ENCODE measurements around the gene SNORC. TPM values are rescaled to one million over a fixed set of nuclear protein-coding genes. Genes with fewer than 3 reads are reported as not detected.

SNORC gene
- total and polyA plus RNA-seq, 2 of the 4 experiments (the other 2 are of a cell fraction) = under 0.01 to 0.67 TPM

DNA sequence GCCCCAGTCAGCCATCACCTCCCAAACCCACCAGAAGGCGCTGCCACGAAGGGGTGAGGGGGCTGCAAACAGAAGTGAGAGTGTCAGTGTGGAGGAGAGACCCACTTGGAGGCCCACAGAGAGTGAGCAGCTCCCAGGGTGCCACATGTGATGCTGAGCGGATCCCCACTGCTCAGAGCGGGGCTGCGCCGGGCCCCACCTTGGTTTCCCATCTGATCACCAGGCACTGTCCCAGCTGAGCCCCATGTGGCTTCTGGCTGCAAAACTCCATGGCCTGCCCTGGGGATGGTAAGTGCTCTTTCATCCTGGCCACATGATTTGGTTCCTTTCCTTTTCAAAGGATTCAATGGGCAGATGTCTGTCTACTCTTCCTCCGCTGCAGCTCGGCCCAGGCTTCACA lies 23.8 kb downstream of the SNORC start:
- H3K36me3 ChIP-seq (ENCODE audit: control insufficient read depth, insufficient read depth, low read length) = no peaks in the 10 kb centered on the region
- H3K9me3 ChIP-seq (ENCODE audit: control insufficient read depth, insufficient read depth, low read length) = no peaks in the 10 kb centered on the region
- H4K8ac ChIP-seq (ENCODE audit: low read depth in 2 of 2, low read length in 2 of 2) = no peak overlapping the region
- ATAC-seq (ENCODE audit: low read depth) = no peak
- no peak overlapping the region for H3K4ac ChIP-seq (ENCODE audit: low read depth, low read length)
- no TSS peak for BruUV-seq (replicated peaks)
- no peak overlapping the region for H2BK15ac ChIP-seq (ENCODE audit: low read depth, low read length)
- CTCF ChIA-PET = no interaction called here
- in situ Hi-C loops (cut with MboI; ENCODE audit: low sequenced_read_pairs) = no loop called here
- H2BK5ac ChIP-seq (ENCODE audit: low read depth, low read length, poor library complexity, severe bottlenecking) = no peak overlapping the region
- no peaks in the 10 kb centered on the region for H3K79me1 ChIP-seq (ENCODE audit: low read depth in 1 of 2, low read length in 2 of 2)
- H2AFZ ChIP-seq (replicated peaks; ENCODE audit: low read length, poor library complexity) = no peak overlapping the region
- intact Hi-C loops (cut with micrococcal nuclease) = no loop called here
- no peak overlapping the region for H2BK120ac ChIP-seq (ENCODE audit: low read depth, low read length)
- TF ChIP-seq MXI1 (IDR thresholded peaks at IDR 0.05; ENCODE audit: borderline replicate concordance, low read depth, low read length) (no peak), CEBPB (IDR thresholded peaks at IDR 0.05; ENCODE audit: low read depth, low read length) (no peak), CHD1 (IDR thresholded peaks at IDR 0.05; ENCODE audit: low read depth, low read length) (no peak), RCOR1 (IDR thresholded peaks at IDR 0.05; ENCODE audit: insufficient replicate concordance, low read length) (no peak), SMC3 (IDR thresholded peaks at IDR 0.05; ENCODE audit: low read depth, low read length) (no peak), NFE2L2 (IDR thresholded peaks at IDR 0.05; ENCODE audit: low read depth, low read length) (no peak), BHLHE40 (IDR thresholded peaks at IDR 0.05; ENCODE audit: low read depth, low read length) (no peak), MAFK (IDR thresholded peaks at IDR 0.05; ENCODE audit: low read depth, low read length) (no peak), RAD21 (IDR thresholded peaks at IDR 0.05; ENCODE audit: low read length) (no peak), POLR2A (IDR thresholded peaks at IDR 0.05; ENCODE audit: low read depth, low read length) (no peak), MAZ (IDR thresholded peaks at IDR 0.05; ENCODE audit: borderline replicate concordance, low read depth, low read length) (no peak), FOS (IDR thresholded peaks at IDR 0.05; ENCODE audit: low read depth, low read length) (no peak), RFX5 (IDR thresholded peaks at IDR 0.05; ENCODE audit: low read depth, low read length) (no peak)
- TF ChIP-seq, protein P1, sequence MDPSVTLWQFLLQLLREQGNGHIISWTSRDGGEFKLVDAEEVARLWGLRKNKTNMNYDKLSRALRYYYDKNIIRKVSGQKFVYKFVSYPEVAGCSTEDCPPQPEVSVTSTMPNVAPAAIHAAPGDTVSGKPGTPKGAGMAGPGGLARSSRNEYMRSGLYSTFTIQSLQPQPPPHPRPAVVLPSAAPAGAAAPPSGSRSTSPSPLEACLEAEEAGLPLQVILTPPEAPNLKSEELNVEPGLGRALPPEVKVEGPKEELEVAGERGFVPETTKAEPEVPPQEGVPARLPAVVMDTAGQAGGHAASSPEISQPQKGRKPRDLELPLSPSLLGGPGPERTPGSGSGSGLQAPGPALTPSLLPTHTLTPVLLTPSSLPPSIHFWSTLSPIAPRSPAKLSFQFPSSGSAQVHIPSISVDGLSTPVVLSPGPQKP (IDR thresholded peaks at IDR 0.05; ENCODE audit: borderline replicate concordance, low read depth, low read length) = no peak
- TF ChIP-seq, protein P2, sequence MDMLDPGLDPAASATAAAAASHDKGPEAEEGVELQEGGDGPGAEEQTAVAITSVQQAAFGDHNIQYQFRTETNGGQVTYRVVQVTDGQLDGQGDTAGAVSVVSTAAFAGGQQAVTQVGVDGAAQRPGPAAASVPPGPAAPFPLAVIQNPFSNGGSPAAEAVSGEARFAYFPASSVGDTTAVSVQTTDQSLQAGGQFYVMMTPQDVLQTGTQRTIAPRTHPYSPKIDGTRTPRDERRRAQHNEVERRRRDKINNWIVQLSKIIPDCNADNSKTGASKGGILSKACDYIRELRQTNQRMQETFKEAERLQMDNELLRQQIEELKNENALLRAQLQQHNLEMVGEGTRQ (IDR thresholded peaks at IDR 0.05; ENCODE audit: low read depth, low read length) = no peak
- TF ChIP-seq, protein P3, sequence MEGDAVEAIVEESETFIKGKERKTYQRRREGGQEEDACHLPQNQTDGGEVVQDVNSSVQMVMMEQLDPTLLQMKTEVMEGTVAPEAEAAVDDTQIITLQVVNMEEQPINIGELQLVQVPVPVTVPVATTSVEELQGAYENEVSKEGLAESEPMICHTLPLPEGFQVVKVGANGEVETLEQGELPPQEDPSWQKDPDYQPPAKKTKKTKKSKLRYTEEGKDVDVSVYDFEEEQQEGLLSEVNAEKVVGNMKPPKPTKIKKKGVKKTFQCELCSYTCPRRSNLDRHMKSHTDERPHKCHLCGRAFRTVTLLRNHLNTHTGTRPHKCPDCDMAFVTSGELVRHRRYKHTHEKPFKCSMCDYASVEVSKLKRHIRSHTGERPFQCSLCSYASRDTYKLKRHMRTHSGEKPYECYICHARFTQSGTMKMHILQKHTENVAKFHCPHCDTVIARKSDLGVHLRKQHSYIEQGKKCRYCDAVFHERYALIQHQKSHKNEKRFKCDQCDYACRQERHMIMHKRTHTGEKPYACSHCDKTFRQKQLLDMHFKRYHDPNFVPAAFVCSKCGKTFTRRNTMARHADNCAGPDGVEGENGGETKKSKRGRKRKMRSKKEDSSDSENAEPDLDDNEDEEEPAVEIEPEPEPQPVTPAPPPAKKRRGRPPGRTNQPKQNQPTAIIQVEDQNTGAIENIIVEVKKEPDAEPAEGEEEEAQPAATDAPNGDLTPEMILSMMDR (conservative IDR thresholded peaks at IDR 0.05; ENCODE audit: low read depth, low read length) = no peak
- no peaks in the 10 kb centered on the region; the same call in 1 of the 2 replicates for H3K27me3 ChIP-seq (ENCODE audit: control insufficient read depth, insufficient read depth, low read length)
- no peak overlapping the region for H2AK5ac ChIP-seq (ENCODE audit: low read depth, low read length)
- H3K14ac ChIP-seq (replicated peaks; ENCODE audit: low read depth, low read length) = no peak overlapping the region
- H3K4me1 ChIP-seq (ENCODE audit: control insufficient read depth, insufficient read depth, low read length) = peaks cover 1% of the 10 kb centered on the region; the same call in 1 of the 2 replicates
- H3K23ac ChIP-seq (ENCODE audit: low read depth, low read length) = no peak overlapping the region
- H3K18ac ChIP-seq (ENCODE audit: low read depth, low read length) = no peak overlapping the region
- POLR2A ChIA-PET (ENCODE audit: unreplicated experiment) = no interaction called here
- H3K4me2 ChIP-seq (ENCODE audit: low read depth, low read length) = no peak overlapping the region
- 0 out of 2 replicates have a peak, but pooled peaks cover 3% of the 10 kb centered on the region for H3K9me1 ChIP-seq (ENCODE audit: insufficient read depth, low read length)
- H2BK20ac ChIP-seq (ENCODE audit: low read depth, low read length) = no peak overlapping the region
- H4K20me1 ChIP-seq (ENCODE audit: insufficient read depth, low read length) = no peaks in the 10 kb centered on the region
- no peak overlapping the region for H3K56ac ChIP-seq (ENCODE audit: extremely low read depth, insufficient read depth, low read length)
- no peak overlapping the region for H4K5ac ChIP-seq (ENCODE audit: low read depth, low read length)
- dilution Hi-C loops (cut with HindIII; ENCODE audit: low sequenced_read_pairs, unreplicated experiment) = no loop called here
- H2AK9ac ChIP-seq (replicated peaks; ENCODE audit: low read depth, low read length, poor library complexity) = no peak overlapping the region
- WGBS, 2 experiments (ENCODE audit: extremely low coverage in 2 of 2, insufficient read length in 1 of 2) = 100% methylated on average over 3 of the region's 8 CpGs; no CpG with 5 or more reads in 1 of the 2 experiments
- H3K27ac ChIP-seq (ENCODE audit: insufficient read depth, low read length) = no peak overlapping the region
- no peak overlapping the region for H3K9ac ChIP-seq (ENCODE audit: low read depth, low read length)
- DNase-seq = no peak
- H4K91ac ChIP-seq (ENCODE audit: insufficient read depth, low read depth, low read length) = no peak overlapping the region
- no peak overlapping the region for H3K4me3 ChIP-seq (ENCODE audit: insufficient read depth, low read depth, low read length)
